NCI-H526 (cell line): ENCODE measurements around the gene ZMYM4.
"Not testable (repeated sequence)": the region's sequence is repeated elsewhere in the genome, so short reads cannot be mapped to it uniquely, and the experiment has no call there.

Source experiments
- DNase-seq, 2 experiments: peaks; one replicate each; lab custom pipeline; 2025; lab: John Stamatoyannopoulos, UW

ZMYM4 gene

DNA sequence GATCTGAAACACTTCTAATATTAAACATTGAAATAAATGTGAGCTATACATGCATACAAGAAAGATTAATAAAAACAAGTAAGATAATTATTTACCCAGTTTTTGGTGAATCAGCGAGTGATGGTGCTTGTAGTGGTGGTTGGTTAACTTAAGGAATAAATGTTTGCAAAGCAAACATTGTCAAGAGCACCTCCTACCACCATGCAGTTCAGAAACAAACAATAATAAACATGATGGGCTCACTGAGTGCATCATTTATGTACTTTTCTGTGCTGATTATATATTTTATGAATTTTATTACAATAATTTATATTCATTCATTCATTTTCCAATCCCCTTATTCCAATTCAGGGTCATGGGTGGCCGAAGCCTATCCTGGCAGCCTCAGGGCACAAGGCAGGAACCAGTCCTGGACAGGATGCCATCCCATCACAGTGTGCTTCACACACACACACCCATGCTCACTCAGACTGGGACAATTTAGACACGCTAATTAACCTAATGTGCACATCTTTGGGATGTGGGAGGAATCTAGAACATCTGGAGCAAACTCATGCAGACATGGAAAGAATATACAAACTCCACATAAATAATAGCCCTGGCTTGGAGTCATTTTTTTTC lies 57.8 kb downstream of the ZMYM4 start:
- no peak for DNase-seq

DNA sequence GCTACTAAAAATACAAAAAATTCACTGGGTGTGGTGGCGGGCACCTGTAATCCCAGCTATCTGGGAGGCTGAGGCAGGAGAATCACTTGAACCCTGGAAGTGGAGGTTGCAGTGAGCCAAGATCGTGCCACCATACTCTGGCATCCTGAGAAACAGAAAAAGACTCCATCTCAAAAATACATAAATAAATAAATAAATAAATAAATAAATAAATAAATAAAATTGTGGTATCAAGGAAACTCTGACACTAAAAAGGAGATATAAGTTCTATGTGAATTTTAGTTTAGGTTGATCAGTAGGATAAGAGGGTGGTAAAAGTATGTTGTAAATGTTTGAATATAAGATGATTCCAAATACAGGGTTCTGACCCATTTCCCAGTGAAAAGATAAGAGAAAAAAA lies 63.1 kb downstream of the ZMYM4 start:
- DNase-seq: not testable (repeated sequence)

DNA sequence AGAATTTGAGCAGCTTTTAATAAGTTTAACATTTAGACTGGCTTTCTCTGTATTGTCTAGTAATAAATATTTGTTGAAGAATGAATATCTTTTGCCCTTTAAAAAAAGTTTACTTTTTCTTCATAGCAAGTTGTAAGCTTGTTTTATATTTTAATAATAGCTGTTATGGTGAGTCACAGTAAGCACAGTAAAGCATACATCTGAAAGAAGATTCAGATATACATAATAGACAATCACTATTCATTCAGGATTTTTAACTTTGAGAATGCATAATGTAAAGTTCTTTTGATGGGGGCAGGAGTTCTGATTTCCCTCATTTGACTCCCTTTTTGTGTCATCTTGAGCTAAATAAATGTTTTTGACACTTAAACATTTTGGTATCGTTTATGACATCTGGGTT lies 66.0 kb downstream of the ZMYM4 start:
- DNase-seq: no peak

DNA sequence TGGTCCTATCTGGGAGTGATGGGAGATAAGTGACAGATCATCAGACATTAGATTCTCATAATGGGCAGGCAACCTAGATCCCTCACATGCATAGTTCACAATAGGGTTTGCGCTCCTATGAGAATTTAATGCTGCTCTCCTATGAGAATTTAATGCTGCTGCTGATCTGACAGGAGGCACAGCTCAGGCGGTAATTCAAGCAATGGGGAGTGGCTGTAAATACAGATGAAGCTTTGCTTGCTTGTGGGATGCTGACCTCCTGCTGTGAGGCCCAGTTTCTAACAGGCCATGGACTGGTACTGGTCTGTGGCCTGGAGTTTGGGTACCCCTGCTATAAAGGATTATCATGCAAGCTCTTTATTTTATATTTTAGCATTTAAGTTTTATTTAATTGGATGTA lies 72.0 kb downstream of the ZMYM4 start:
- DNase-seq: no peak

DNA sequence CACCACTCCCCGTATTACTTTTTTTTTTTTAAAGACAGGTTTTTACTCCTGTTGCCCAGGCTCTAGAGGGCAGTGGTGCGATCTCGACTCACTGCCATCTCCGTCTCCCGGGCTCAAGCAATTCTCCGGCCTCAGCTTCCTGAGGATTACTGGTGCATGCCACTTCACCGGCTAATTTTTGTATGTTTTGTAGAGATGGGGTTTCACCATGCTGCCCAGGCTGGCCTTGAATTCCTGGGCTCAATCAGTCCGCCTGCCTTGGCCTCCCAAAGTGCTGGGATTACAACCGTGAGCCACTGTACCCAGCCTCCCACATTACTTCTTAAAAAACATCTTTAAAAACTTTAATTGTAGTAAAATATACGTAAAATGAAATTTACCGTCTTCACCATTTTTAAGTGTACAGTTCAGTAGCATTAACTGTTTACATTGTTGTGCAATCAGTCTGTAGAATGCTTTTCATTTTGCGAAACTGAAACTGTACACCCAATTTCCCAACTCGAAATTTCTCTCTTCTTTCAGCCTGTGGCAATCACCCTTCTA lies 77.0 kb downstream of the ZMYM4 start:
- no peak for DNase-seq

DNA sequence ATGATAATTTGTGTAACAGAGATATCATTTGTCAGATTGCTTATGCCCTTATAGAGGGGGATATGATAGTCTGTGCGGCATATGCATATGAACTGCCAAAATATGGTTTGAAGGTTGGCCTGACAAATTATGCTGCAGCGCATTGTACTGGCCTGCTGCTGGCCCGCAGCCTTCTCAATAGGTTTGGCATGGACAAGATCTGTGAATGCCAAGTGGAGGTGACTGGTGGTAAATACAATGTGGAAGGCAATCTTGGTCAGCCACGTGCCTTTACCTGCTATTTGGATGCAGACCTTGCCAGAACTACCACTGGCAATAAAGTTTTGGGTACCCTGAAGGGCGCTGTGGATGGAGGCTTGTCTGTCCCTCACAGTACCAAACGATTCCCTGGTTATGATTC lies 82.4 kb downstream of the ZMYM4 start:
- DNase-seq: no peak

DNA sequence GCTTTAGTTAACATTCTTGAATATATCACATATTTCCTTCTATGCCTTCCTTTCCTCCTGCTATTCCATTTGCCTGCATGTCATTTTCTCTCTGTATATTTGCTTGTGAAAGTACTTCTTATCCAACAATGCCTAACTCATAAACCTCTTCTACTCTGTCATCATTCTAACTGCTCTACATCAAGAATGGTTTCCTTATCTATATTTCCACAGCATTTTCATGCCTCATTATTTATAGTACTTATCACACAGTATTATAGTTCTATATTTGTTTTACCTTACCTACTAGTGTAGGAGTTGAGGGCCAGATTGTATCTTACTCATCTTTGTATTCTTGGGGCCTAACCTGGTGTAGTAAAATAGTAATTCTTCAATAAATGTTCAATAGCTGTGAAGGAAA lies 91.5 kb downstream of the ZMYM4 start:
- DNase-seq: no peak

DNA sequence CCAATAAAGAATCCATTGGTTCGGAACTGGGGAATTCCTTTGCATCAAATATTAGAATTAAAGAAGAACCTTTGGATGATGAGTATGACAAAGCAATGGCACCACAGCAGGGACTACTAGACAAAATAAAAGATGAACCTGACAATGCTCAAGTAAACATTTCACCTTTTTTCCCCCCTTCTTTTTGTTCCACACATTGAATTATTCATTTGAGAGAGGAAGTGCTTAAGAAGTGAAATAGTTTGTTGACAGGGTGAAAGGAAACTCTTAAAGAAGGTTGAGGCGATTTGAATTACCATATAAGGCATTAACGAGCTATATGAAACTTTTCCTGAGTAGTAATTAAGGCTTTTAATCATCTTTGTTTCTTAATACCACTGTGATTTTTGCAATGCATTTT lies 93.1 kb downstream of the ZMYM4 start:
- DNase-seq: no peak

DNA sequence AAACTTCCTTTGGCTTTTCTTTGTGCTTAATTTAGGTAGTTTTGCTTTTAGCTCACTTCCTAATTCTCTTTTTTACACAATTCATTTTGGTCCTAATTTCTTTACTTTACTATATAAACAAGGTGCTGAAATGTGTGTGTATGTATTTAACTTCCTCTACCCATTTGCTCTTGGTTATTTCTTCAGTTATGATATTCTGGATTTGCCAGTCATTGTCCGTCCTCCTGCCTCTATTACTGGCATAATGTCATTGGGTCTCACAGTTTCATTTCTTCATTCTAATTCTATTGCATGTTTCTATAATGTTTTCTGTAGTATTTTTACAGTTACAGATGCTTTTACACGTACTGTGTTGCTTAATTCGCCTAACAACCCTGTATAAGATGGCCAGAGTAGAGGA lies 96.2 kb downstream of the ZMYM4 start:
- DNase-seq: no peak

DNA sequence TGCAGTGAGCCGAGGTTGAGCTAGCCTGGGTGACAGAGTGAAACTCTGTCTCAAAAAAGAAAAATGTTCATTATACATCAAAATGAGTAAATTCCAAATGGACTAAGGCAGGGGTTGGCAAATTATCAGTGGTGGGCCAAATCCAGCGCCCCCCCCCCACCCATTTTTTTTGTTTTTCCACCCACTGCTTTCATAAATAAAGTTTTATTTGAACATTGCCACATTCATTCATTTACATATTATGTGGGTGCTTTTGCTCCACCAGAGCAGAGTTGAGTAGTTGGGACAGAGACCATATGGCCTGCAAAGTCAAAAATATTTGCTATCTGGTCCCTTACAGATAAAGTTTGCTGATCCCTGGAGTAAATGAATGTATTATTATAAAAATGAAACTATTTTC lies 99.4 kb downstream of the ZMYM4 start:
- DNase-seq: no peak

DNA sequence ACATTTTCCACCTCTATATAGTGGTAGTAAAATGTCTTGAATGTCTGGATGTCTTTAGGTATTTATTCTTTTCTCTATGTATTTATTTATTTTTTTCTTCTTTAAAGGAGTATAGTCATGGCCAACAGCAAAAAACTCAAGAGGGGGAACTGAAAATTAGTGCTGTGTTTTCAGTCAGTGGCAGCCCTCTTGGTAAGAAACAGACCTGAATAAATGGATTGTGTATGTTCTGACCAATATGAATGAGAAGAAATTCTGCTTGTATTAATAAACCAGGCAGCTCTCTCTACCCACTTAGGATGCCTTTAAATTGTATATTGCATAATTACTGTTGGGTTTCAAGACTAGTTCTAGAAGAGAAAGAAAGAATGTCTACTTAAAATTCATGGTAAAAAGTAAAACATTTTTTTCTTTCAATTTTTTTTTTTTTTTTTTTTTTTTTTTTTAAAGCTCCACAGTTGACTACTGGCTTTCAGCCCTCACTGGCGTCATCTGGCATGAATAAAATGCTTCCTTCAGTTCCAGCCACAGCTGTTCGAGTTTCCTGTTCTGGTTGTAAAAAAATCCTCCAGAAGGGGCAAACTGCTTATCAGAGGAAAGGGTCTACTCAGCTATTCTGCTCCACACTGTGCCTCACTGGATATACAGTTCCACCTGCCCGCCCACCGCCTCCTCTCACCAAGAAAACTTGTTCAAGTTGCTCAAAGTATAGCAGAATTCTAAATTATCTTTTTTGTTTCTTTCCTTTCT lies 101.6 kb downstream of the ZMYM4 start:
- no peak for DNase-seq

DNA sequence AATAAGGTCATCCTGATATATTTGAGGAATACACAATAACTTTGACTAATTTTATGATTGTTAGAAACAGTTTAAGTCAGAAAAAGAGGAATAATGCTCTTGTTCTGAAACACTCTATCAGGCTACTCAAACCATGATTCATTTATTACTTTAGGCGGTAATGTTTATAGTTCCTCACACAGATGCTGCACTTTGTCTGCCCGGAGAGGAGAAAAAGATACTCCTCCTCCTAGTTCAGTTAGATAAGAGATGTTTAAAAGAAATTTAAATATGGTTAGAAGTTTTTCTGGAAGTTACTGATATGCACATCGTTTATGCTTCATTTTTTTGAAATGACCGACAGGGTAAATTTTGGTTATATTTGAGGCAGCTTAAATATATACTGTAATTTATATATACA lies 103.0 kb downstream of the ZMYM4 start:
- DNase-seq: no peak

DNA sequence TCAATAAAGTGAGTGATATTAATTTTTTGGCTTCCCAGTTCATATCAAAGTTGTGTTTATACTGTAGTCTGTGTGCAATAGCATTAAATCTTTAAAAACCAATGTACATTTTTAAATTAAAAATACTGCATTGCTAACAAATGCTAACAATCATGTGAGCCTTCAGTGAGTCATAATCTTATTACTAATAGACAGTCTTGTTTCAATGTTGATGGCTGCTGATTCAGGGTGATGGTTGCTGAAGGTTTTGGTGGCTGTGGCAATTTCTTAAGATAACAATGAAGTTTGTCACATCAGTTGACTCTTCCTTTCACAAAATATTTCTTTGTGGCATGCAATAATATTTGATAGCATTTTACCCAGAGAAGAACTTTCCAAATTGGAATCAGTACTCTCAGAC lies 109.0 kb downstream of the ZMYM4 start:
- no peak for DNase-seq

DNA sequence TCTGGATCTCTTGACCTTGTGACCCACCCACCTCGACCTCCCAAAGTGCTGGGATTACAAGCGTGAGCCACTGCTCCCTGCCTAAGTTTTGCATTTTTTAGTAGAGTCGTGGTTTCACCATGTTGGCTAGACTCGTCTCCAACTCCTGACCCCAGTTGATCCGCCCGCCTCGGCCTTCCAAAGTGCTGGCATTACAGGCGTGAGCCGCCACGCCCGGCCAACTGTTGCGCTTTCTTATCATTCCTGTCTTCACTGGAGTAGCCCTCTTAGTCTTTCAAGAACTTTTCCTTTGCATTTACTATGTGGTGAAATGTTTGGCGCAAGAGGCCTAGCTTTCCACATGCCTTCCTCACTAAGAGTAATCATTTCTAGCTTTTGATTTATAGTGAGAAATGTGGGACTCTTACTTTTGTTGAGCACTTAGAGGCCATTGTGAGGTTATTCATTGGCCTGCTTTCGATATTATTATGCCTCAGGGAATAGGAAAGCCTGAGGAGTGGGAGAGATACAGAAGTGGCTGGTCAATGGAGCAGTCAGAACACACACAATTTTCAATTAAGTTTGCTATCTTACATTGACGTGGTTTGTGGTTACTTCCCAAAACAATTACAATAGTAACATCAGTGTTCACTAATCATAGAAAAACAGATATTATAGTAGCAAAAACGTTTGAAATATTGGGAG lies 111.0 kb downstream of the ZMYM4 start:
- DNase-seq: no peak

DNA sequence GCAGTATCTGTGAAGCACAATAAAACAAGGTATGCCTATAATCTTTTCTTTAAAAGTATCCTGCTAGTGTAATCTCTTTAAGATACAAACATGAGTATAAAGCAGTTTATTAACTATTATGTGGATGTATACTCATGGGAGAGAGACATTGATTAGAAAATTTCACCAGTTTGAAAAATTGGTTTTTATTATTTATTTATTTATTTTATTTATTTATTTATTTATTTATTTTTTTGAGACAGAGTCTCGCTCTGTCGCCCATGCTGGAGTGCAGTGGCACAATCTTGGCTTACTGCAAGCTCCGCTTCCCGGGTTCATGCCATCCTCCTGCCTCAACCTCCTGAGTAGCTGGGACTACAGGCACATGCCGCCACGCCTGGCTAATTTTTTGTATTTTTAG lies 111.6 kb downstream of the ZMYM4 start:
- DNase-seq: not testable (repeated sequence)

DNA sequence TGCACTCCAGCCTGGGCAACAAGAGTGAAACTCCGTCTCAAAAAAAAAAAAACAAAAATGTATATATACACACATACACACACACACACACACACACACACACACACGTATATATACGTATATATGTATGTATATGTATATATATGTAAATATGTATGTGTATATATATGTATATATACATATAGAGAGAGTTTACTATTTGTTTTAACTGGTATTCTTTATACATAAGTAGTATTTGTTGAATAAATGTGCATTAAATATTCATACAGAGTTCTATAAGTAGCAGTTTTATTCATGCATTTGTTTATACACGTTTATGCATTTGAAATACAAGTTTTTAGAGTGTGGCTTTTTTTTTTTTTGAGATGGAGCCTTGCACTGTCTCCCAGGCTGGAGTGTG lies 113.6 kb downstream of the ZMYM4 start:
- no peak for DNase-seq

DNA sequence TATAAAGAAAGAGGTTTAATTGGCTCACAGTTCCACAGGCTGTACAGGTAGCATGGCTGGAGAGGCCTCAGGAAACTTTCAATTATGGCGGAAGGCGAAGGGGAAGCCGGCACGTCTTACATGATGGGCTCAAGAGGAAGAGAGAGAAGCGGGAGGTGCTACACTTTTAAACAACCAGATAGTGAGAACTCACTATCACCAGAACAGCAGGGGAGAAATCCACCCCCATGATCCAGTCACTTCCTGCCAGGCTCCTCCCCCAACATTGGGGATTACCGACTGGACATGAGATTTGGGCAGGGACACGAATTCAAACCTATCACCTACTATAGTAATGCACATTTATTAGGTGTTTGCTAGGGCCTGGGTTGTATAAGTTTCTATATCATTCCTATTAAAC lies 117.8 kb downstream of the ZMYM4 start:
- DNase-seq: no peak

DNA sequence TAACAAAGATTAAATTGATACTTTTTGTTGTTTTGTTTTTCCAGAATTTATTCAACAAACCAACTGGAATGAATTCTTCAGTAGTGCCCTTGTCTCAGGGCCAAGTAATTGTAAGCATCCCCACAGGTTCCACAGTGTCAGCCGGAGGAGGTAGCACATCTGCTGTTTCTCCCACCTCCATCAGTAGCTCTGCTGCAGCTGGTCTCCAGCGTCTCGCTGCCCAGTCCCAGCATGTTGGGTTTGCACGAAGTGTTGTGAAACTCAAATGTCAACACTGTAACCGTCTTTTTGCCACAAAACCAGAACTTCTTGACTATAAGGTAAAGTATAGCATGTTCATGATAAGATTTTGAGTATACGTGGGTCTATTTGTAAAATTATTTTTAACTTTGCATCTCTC lies 118.5 kb downstream of the ZMYM4 start:
- DNase-seq: no peak

DNA sequence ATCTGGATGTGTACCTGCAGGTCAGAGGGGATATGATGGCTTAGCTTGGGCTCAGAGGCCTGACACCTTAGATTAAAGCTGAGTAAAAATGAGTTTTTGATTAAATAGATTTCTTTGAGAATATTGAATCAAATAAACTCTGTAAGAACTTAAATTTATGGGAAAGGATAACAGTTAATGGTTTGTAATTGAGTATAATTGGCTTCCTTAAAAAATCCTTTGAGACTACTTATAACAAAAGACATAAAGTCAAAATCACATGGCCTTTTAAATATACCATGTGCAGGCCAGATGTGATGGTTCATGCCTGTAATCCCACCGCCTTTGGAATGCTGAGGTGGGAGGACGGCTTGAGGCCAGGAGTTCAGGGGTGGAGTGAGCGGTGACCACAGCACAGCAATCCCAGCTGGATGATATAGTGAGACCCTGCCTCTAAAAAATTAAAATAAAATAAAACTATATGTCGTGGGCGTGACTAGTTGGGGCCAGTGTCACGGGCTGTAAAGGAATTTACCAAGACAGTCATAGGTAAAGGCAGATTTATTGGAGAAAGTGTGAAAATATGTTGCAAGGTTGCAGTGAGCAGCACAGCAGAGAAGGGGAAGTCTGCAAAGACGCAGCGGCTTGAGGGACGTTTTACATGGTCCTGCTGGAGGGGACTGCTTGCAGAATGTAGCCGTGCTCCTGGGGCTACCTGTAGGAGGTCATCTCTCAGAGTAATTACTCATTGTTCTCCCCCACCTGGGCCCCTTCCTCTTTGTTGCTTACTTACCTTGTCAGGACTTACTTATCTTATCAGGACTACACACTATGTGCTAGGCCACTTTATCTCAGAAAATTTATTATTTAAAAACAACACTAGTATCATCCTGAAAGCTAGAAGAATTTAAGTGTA lies 122.3 kb downstream of the ZMYM4 start:
- no peak for DNase-seq

DNA sequence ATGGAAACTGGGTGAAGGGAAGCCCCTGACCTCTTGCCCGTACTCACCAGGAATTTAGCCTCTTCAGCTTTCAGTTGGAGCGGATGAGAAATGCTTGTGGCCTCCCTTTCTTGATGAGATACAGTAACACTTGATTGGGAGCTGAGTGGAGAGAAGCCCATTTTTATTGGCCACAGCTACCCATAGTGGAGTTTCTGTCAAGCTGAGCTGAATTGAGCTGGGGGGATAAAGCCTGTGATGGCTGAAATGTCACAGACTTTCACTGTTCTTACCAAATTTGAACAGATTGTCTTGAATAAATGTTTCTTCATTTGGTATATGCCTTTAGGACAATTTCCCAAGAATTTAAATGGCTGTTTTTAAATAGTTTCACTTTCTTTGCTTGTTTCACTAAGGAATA lies 125.9 kb downstream of the ZMYM4 start:
- DNase-seq: no peak

DNA sequence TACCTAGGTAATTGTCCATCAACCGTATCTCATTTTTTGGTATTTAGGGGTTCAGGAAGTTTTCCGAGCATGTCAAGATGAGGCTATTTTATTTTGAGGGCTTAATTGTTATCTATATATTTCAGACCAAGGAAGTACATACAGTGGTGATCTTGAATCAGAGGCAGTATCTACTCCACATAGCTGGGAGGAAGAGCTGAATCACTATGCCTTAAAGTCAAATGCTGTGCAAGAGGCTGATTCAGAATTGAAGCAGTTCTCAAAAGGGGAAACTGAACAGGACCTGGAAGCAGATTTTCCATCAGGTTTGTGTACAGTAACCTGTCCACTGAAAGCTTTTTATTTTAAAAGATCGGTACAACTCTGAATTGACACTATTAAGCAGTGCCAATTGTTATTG lies 130.2 kb downstream of the ZMYM4 start:
- DNase-seq: no peak

DNA sequence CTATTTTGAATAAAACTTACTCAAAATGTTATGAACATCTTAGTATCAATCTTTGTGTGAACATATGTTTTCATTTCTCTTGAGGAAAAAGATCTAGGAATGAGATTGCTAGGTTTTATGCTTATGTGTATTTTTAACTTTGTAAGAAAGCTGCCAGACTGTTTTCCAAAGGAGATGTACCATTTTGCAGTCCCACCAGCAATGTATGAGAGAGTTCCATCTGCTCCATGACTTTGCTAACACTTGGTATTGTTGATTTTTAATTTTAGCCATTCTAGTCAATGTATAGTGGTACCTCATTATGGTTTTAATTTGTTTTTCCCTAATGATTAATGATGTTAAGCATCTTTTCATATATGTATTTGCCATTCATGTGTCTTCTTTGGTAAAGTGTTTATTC lies 132.5 kb downstream of the ZMYM4 start:
- no peak for DNase-seq
